CD14-positive monocyte (primary cell): ENCODE data around the gene GPA33. TPM values are rescaled to one million over a fixed set of nuclear protein-coding genes. Genes with fewer than 3 reads are reported as not detected.
A peak's percentile ranks its signal among the peaks of the same experiment; 100 is the strongest.

ENCODE experiments used
- DNase-seq, 3 donors: peaks; one replicate each; pipeline ENCODE4 v3.0.0-alpha.2; 2011 to 2022
- H2AFZ ChIP-seq: 2 replicates; pipeline ENCODE4 v1.6.0; 2012; ENCODE audit warnings: mild to moderate bottlenecking, low read depth, low read length, inconsistent platforms; ENCODE audit not compliant: insufficient read depth, poor library complexity, severe bottlenecking
- H3K27ac ChIP-seq, 2 donors: 1 replicate in 1 of 2; 2 replicates in 1 of 2; pipeline ENCODE4 v1.5.1; 2012 to 2013; ENCODE audit warnings: low read length in 2 of 2, control low read depth in 1 of 2, inconsistent platforms in 1 of 2, low read depth in 1 of 2, mild to moderate bottlenecking in 1 of 2
- H3K27me3 ChIP-seq, 2 donors: one replicate each; pipeline versions ENCODE4 v1.6.0 to v1.6.1; 2011 to 2013; ENCODE audit warnings: low read length in 2 of 2; ENCODE audit not compliant: control insufficient read depth in 2 of 2, insufficient read depth in 2 of 2
- H3K36me3 ChIP-seq, 2 donors: replicated peaks in 1 of 2; 1 replicate in 1 of 2; 2 replicates in 1 of 2; pipeline versions ENCODE4 v1.5.1 to v1.6.1; 2012 to 2013; ENCODE audit warnings: low read length in 2 of 2, control low read depth in 1 of 2, inconsistent platforms in 1 of 2, mild to moderate bottlenecking in 1 of 2; ENCODE audit not compliant: insufficient read depth in 2 of 2, control insufficient read depth in 1 of 2
- H3K4me1 ChIP-seq, 2 donors: 1 replicate in 1 of 2; 2 replicates in 1 of 2; pipeline versions ENCODE4 v1.5.1 to v1.6.1; 2012 to 2013; ENCODE audit warnings: low read length in 2 of 2, control low read depth in 1 of 2, inconsistent platforms in 1 of 2, mild to moderate bottlenecking in 1 of 2, moderate library complexity in 1 of 2; ENCODE audit not compliant: insufficient read depth in 2 of 2, control insufficient read depth in 1 of 2
- H3K4me2 ChIP-seq: replicated peaks from 2 replicates; pipeline ENCODE3; 2012; ENCODE audit warnings: low read length, moderate library complexity, mild to moderate bottlenecking; ENCODE audit not compliant: poor library complexity, severe bottlenecking; ENCODE audit errors: extremely low read depth
- H3K4me3 ChIP-seq, 3 experiments: fragments of 200-600 bp in 1 of 3; sonication (generic) in 1 of 3; replicated peaks in 1 of 3; 1 replicate in 2 of 3; 2 replicates in 1 of 3; pipeline ENCODE4 v1.5.1; 2011 to 2013; ENCODE audit warnings: low read length in 3 of 3, mild to moderate bottlenecking in 3 of 3, control low read depth in 2 of 3, low read depth in 2 of 3, inconsistent platforms in 1 of 3, moderate library complexity in 1 of 3
- H3K79me2 ChIP-seq: 2 replicates; pipeline ENCODE4 v1.6.0; 2012; ENCODE audit warnings: mild to moderate bottlenecking, control low read depth, inconsistent platforms, low read length, moderate library complexity; ENCODE audit not compliant: insufficient read depth
- H3K9ac ChIP-seq: 2 replicates; pipeline ENCODE4 v1.6.0; 2017; ENCODE audit warnings: low read length, mild to moderate bottlenecking; ENCODE audit not compliant: insufficient read depth, poor library complexity, severe bottlenecking
- H3K9me3 ChIP-seq, 2 donors: replicated peaks in 1 of 2; 1 replicate in 1 of 2; 2 replicates in 1 of 2; pipeline versions ENCODE4 v1.5.1 to v1.6.1; 2012 to 2013; ENCODE audit warnings: low read length in 2 of 2, control low read depth in 1 of 2; ENCODE audit not compliant: control insufficient read depth in 1 of 2, insufficient read depth in 1 of 2
- H4K20me1 ChIP-seq: 2 replicates; pipeline ENCODE4 v1.6.0; 2012; ENCODE audit warnings: mild to moderate bottlenecking, low read length, control low read depth, moderate library complexity; ENCODE audit not compliant: insufficient read depth
- H3K27ac Mint-ChIP-seq, 7 donors: one replicate each; pipeline ENCODE4 v1.8.0; 2020; ENCODE audit warnings: mild to moderate bottlenecking in 7 of 7, mixed read lengths in 7 of 7, moderate library complexity in 6 of 7, inconsistent platforms in 2 of 7
- H3K27me3 Mint-ChIP-seq, 3 donors: one replicate each; pipeline ENCODE4 v1.8.0; 2021 to 2022; ENCODE audit warnings: low read depth in 3 of 3, mild to moderate bottlenecking in 3 of 3, mixed read lengths in 3 of 3, moderate library complexity in 3 of 3, inconsistent platforms in 1 of 3
- H3K36me3 Mint-ChIP-seq, 2 donors: one replicate each; pipeline ENCODE4 v1.8.0; 2020; ENCODE audit warnings: mixed read lengths in 2 of 2, inconsistent platforms in 1 of 2, mild to moderate bottlenecking in 1 of 2
- H3K4me1 Mint-ChIP-seq: one replicate; pipeline ENCODE4 v1.8.0; 2020; ENCODE audit warnings: mild to moderate bottlenecking, mixed read lengths
- H3K4me3 Mint-ChIP-seq, 2 donors: one replicate each; pipeline ENCODE4 v1.8.0; 2020; ENCODE audit warnings: mild to moderate bottlenecking in 2 of 2, mixed read lengths in 2 of 2, moderate library complexity in 1 of 2
- H3K9me3 Mint-ChIP-seq, 7 donors: one replicate each; pipeline ENCODE4 v1.8.0; 2020 to 2022; ENCODE audit warnings: mixed read lengths in 7 of 7, mild to moderate bottlenecking in 6 of 7, moderate library complexity in 6 of 7, inconsistent platforms in 2 of 7
- WGBS: methylation state at CpG from one replicate; pipeline ENCODE4 v1.1.5; 2013; ENCODE audit warnings: missing lambda C conversion rate; ENCODE audit not compliant: insufficient coverage; 5-methylcytosine and 5-hydroxymethylcytosine counted together
- intact Hi-C, 2 donors: fragments of 100-400 bp; cut with micrococcal nuclease; formaldehyde crosslinking; loops; one replicate each; pipeline versions ENCODE4 v1.15.0 to v1.15.1; 2023
- polyA plus RNA-seq, 3 donors: library from polyadenylated mRNA; depleted of rRNA in 1 of 3; unstranded in 2 of 3; stranded (reverse) in 1 of 3; fragments of 300-500 nt in 2 of 3; fragments of >200 nt in 1 of 3; fragmentation: Illumina TruSeq in 2 of 3; gene quantifications; 1 replicate in 2 of 3; 2 replicates in 1 of 3; pipeline ENCODE4 v1.2.3, GENCODE V29; 2012 to 2021
- TF ChIP-seq, protein P1 (sequence below): fragments of 200-600 bp; IDR thresholded peaks from one replicate; pipeline ENCODE4 v1.8.0; 2022; ENCODE audit warnings: antibody characterized with exemption, mild to moderate bottlenecking

Gene GPA33
- polyA plus RNA-seq, 3 donors: 0.84 to 1.8 (median 1.8) TPM

DNA sequence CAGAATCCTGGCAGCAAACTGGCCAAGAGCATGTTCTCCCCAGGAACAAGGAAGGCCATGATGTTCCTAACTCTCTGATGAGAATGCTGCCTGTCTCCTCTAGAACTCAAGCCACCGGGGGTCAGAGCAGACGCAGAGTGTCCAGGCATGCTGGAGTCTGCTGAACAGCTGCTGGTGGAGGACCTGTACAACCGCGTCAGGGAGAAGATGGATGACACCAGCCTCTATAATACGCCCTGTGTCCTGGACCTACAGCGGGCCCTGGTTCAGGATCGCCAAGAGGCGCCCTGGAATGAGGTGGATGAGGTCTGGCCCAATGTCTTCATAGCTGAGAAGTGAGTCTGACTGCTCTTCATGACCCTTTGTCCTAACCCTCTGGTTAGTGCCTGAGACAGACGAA lies 27.0 kb upstream of the GPA33 start:
- H3K27me3 Mint-ChIP-seq: peaks cover 3 to 10% (median 3%) of the 10 kb centered on the region in 3 donors
- no peak overlapping the region for H2AFZ ChIP-seq
- peaks cover 9 to 17% of the 10 kb centered on the region in 2 donors for H3K4me1 ChIP-seq
- H3K36me3 Mint-ChIP-seq: no peaks in the 10 kb centered on the region
- H3K27me3 ChIP-seq: no peaks in the 10 kb centered on the region
- TF ChIP-seq, protein P1, sequence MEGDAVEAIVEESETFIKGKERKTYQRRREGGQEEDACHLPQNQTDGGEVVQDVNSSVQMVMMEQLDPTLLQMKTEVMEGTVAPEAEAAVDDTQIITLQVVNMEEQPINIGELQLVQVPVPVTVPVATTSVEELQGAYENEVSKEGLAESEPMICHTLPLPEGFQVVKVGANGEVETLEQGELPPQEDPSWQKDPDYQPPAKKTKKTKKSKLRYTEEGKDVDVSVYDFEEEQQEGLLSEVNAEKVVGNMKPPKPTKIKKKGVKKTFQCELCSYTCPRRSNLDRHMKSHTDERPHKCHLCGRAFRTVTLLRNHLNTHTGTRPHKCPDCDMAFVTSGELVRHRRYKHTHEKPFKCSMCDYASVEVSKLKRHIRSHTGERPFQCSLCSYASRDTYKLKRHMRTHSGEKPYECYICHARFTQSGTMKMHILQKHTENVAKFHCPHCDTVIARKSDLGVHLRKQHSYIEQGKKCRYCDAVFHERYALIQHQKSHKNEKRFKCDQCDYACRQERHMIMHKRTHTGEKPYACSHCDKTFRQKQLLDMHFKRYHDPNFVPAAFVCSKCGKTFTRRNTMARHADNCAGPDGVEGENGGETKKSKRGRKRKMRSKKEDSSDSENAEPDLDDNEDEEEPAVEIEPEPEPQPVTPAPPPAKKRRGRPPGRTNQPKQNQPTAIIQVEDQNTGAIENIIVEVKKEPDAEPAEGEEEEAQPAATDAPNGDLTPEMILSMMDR: no peak
- no peak overlapping the region for H3K4me3 ChIP-seq
- WGBS: 92% methylated on average over 7 of the region's 9 CpGs
- no peaks in the 10 kb centered on the region for H3K79me2 ChIP-seq
- no peaks in the 10 kb centered on the region for H3K36me3 ChIP-seq
- no peak overlapping the region for H3K27ac ChIP-seq
- no peak overlapping the region for H3K4me2 ChIP-seq
- no peak for DNase-seq
- H3K9me3 ChIP-seq: no peaks in the 10 kb centered on the region
- H4K20me1 ChIP-seq: no peaks in the 10 kb centered on the region
- H3K9me3 Mint-ChIP-seq: no peaks in the 10 kb centered on the region
- H3K27ac Mint-ChIP-seq: no peak overlapping the region
- peak overlapping the region in 1 of 2 donors; percentile 52 for H3K4me3 Mint-ChIP-seq
- peaks cover 18% of the 10 kb centered on the region for H3K4me1 Mint-ChIP-seq
- intact Hi-C loops: no loop called here
- H3K9ac ChIP-seq: no peak overlapping the region

DNA sequence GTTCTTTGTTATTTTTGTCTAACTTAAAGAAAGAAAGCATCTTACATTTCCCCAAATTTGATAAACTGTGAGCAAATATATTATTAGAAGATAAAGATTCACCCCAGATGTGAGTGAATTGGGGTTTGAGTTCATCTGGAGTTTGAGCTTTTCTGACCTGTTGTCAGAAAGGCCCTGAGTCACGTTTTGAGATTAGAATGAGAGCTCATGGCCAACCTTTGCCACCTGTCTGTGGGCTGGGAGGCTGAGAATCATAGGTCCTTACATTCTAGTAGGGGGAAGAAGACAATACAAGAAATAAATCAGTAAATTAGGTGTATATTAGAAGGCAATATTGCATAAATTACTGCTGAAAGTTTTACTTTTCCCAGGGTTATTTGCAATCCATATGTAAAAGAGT lies 26.0 kb upstream of the GPA33 start:
- Histone ChIP-seq H3K27me3 (no peaks in the 10 kb centered on the region), H3K9me3 (no peaks in the 10 kb centered on the region), H4K20me1 (no peaks in the 10 kb centered on the region), H3K4me1 (peaks cover 4 to 10% of the 10 kb centered on the region in 2 donors), H3K4me3 (no peak overlapping the region), H3K9ac (no peak overlapping the region), H3K79me2 (no peaks in the 10 kb centered on the region), H3K4me2 (no peak overlapping the region), H2AFZ (no peak overlapping the region), H3K27ac (no peak overlapping the region), H3K36me3 (no peaks in the 10 kb centered on the region)
- peaks cover 2 to 6% (median 3%) of the 10 kb centered on the region in 3 donors for H3K27me3 Mint-ChIP-seq
- peak overlapping the region in 1 of 7 donors; percentile 35 for H3K27ac Mint-ChIP-seq
- TF ChIP-seq, protein P1: no peak
- H3K36me3 Mint-ChIP-seq: no peaks in the 10 kb centered on the region
- no peak overlapping the region for H3K4me3 Mint-ChIP-seq
- DNase-seq: no peak
- WGBS: 83% methylated on average over 1 of the region's 1 CpG
- H3K9me3 Mint-ChIP-seq: peaks cover 0 to under 1% (median 0%) of the 10 kb centered on the region in 7 donors
- peaks cover 11% of the 10 kb centered on the region for H3K4me1 Mint-ChIP-seq
- intact Hi-C loops: no loop called here
